Parathyroid adenoma (tissue), 2 donors: Measurements from ENCODE around the gene SNX19.
"Not testable (repeated sequence)": the region's sequence is repeated elsewhere in the genome, so short reads cannot be mapped to it uniquely, and the experiment has no call there.

Experiments used
- H2AFZ ChIP-seq: fragments of 300-600 bp; sonication (generic); one replicate; pipeline ENCODE4 v1.7.0; 2017; ENCODE audit warnings: antibody characterized with exemption, mild to moderate bottlenecking
- H3K27ac ChIP-seq: fragments of 300-600 bp; sonication (generic); one replicate; pipeline ENCODE4 v1.7.0; 2017
- H3K27me3 ChIP-seq: fragments of 300-600 bp; sonication (generic); one replicate; pipeline ENCODE4 v1.7.0; 2017; ENCODE audit warnings: low read length; ENCODE audit not compliant: control insufficient read depth, insufficient read depth
- H3K36me3 ChIP-seq: fragments of 300-600 bp; sonication (generic); one replicate; pipeline ENCODE4 v1.7.0; 2017; ENCODE audit warnings: low read length; ENCODE audit not compliant: control insufficient read depth, insufficient read depth
- H3K4me1 ChIP-seq: fragments of 300-600 bp; sonication (generic); one replicate; pipeline ENCODE4 v1.7.0; 2017; ENCODE audit warnings: control low read depth
- H3K4me2 ChIP-seq: fragments of 300-600 bp; sonication (generic); one replicate; pipeline ENCODE4 v1.7.0; 2017; ENCODE audit warnings: low read length
- H3K4me3 ChIP-seq: fragments of 300-600 bp; sonication (generic); one replicate; pipeline ENCODE4 v1.7.0; 2017; ENCODE audit warnings: low read depth, low read length
- H3K79me2 ChIP-seq: fragments of 300-600 bp; sonication (generic); one replicate; pipeline ENCODE4 v1.7.0; 2017; ENCODE audit warnings: control low read depth
- H3K9ac ChIP-seq: fragments of 300-600 bp; sonication (generic); one replicate; pipeline ENCODE4 v1.7.0; 2017; ENCODE audit warnings: mild to moderate bottlenecking
- H3K9me3 ChIP-seq: fragments of 300-600 bp; sonication (generic); one replicate; pipeline ENCODE4 v1.7.0; 2017; ENCODE audit warnings: low read length; ENCODE audit not compliant: control insufficient read depth
- TF ChIP-seq, protein P1 (sequence below): fragments of 300-600 bp; sonication (generic); IDR thresholded peaks from one replicate; pipeline ENCODE4 v1.7.0; 2017; ENCODE audit warnings: antibody characterized with exemption, mild to moderate bottlenecking
- donor health status: primary hyperparathyroidism.

SNX19 gene

DNA sequence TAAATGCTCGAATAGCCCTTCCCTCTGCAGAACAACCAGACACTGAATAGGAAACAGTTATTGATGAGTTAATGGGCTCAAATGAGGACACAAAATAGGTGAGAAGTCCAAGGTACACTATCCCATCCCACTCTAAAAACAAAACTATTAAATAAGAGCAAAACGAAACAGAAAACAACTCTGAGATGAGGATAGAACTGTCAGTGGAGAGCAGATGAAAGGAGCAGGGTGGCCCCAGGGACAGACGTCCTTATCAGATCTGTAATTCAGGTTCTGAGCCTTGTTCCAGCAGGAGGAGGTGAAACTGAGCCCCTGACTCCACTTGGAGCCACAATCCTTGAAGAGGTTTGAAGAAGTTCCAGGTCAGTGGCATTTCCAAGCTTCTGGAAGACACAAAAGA lies 8.5 kb upstream of the SNX19 start:
- Histone ChIP-seq H3K4me3 (no peak overlapping the region), H3K27me3 (no peaks in the 10 kb centered on the region), H3K27ac (no peak overlapping the region), H3K79me2 (no peaks in the 10 kb centered on the region), H3K9ac (no peak overlapping the region), H3K36me3 (no peaks in the 10 kb centered on the region), H2AFZ (no peak overlapping the region), H3K9me3 (no peaks in the 10 kb centered on the region), H3K4me2 (no peak overlapping the region), H3K4me1 (no peaks in the 10 kb centered on the region)
- TF ChIP-seq, protein P1, sequence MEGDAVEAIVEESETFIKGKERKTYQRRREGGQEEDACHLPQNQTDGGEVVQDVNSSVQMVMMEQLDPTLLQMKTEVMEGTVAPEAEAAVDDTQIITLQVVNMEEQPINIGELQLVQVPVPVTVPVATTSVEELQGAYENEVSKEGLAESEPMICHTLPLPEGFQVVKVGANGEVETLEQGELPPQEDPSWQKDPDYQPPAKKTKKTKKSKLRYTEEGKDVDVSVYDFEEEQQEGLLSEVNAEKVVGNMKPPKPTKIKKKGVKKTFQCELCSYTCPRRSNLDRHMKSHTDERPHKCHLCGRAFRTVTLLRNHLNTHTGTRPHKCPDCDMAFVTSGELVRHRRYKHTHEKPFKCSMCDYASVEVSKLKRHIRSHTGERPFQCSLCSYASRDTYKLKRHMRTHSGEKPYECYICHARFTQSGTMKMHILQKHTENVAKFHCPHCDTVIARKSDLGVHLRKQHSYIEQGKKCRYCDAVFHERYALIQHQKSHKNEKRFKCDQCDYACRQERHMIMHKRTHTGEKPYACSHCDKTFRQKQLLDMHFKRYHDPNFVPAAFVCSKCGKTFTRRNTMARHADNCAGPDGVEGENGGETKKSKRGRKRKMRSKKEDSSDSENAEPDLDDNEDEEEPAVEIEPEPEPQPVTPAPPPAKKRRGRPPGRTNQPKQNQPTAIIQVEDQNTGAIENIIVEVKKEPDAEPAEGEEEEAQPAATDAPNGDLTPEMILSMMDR = no peak

DNA sequence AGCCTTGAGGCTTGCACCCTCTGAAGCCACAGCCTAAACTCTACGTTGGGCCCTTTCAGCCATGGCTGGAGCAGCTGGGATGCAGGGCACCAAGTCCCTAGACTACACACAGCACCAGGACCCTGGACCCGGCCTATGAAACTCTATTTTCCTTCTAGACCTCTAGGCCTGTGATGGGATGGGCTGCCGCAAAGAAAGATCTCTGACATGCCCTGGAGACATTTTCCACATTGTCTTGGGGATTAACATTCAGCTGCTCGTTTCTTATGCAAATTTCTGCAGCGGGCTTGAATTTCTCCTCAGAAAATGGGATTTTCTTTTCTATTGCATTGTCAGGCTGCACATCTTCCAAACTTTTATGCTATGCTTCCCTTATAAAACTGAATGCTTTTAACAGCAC lies 4.3 kb upstream of the SNX19 start:
- not testable (repeated sequence) for H2AFZ ChIP-seq, H3K9ac ChIP-seq, H3K9me3 ChIP-seq, H3K27ac ChIP-seq, H3K79me2 ChIP-seq, H3K36me3 ChIP-seq, H3K27me3 ChIP-seq, H3K4me3 ChIP-seq, H3K4me2 ChIP-seq, H3K4me1 ChIP-seq

DNA sequence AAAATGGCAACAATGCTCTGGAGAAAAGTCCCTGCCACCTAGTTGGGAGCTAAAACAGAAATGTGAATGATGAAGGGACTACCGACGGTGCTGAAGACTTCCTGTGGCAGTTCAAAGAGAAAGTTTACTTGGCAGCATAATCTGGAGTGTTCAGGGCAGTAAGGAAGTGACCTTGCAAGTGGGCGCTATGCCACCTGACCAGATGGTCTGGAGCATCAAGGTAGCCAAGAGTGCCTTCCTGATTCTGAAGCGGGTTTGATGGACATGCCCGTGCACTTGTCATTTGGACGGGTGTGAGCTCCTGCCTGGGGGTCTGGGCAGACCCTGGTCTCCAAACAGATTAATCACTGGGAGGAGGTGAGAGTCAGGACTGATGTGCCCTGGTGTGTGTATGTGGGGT lies 1.8 kb upstream of the SNX19 start:
- no peaks in the 10 kb centered on the region for H3K27me3 ChIP-seq
- no peak overlapping the region for H3K27ac ChIP-seq
- no peaks in the 10 kb centered on the region for H3K9me3 ChIP-seq
- peaks cover 7% of the 10 kb centered on the region for H3K79me2 ChIP-seq
- H3K4me2 ChIP-seq = no peak overlapping the region
- H3K4me1 ChIP-seq = no peaks in the 10 kb centered on the region
- no peak overlapping the region for H2AFZ ChIP-seq
- H3K36me3 ChIP-seq = no peaks in the 10 kb centered on the region
- TF ChIP-seq, protein P1 = no peak
- no peak overlapping the region for H3K4me3 ChIP-seq
- no peak overlapping the region for H3K9ac ChIP-seq

DNA sequence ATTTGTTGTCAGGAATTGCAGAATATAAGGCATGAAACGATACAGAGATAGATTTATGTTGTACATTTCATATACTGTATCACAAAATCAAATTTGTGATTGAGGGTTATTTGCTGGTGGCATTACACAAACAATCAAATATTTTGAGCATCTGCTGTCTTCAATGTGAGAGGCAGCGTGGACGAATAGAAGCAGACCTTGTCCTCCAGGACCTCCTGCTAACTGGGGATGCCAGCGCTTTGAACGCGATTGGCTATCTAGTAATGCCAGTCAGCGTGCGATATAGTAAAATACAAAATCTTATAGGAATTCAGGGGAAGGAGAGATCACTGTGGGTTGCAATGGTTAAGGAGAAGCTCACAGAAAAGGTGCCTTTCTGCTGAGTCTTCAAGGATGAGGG lies 631 bp upstream of the SNX19 start:
- Histone ChIP-seq H3K4me1 (no peaks in the 10 kb centered on the region), H2AFZ (peak overlapping the region; percentile 93), H3K27me3 (no peaks in the 10 kb centered on the region), H3K27ac (peak overlapping the region; percentile 76), H3K9ac (no peak overlapping the region), H3K4me2 (peak overlapping the region; percentile 79), H3K4me3 (peak overlapping the region; percentile 76), H3K9me3 (no peaks in the 10 kb centered on the region), H3K36me3 (no peaks in the 10 kb centered on the region), H3K79me2 (peaks cover 7% of the 10 kb centered on the region)
- TF ChIP-seq, protein P1 = no peak

DNA sequence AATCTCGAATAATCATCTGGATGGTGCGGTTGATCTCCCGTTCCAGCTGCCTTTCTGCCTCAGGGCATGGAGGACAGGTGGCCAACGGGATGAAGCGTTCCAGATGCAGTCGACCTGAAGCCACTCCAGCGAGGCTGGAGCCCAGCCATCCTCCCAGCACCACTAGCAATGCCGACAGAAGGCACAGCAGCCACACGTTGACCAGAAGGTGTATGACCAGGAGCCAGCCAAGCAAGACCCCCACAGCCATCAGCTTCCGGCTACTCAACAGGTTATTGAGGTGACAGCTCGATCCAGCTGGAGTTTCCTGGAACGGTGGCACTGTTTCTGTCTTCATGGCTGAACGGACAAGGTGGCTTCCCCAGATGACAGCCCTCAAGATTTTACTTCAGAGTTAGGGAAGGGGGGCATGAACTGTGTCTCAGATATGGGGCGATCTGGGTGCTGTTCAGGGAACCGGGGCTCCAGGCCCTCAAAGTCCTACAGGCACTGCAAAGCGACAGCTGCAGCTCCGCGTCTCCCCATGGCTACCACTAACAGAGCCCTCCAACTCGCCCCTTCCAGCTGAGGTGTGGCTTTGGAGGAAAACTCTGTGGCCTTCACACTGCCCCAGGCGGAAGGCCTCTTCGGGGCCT lies 559 bp downstream of the SNX19 start:
- Histone ChIP-seq H2AFZ (peak overlapping the region; percentile 93), H3K36me3 (no peaks in the 10 kb centered on the region), H3K4me2 (peak overlapping the region; percentile 83), H3K27ac (peak overlapping the region; percentile 76), H3K9ac (peak overlapping the region; percentile 87), H3K9me3 (no peaks in the 10 kb centered on the region), H3K79me2 (peaks cover 7% of the 10 kb centered on the region), H3K4me1 (no peaks in the 10 kb centered on the region), H3K27me3 (no peaks in the 10 kb centered on the region), H3K4me3 (peak overlapping the region; percentile 76)
- TF ChIP-seq, protein P1 = no peak
